Gastroesophageal sphincter (tissue), 4 donors: Measurements from ENCODE around the gene POT1. TPM values are rescaled to one million over a fixed set of nuclear protein-coding genes. Genes with fewer than 3 reads are reported as not detected.

Experiments
- ATAC-seq: fragments of 150-250 bp; one replicate; pipeline ENCODE4 v1.9.1; 2016; ENCODE audit warnings: mild to moderate bottlenecking, moderate library complexity
- H3K27ac ChIP-seq, 4 donors: fragments of 200-600 bp; sonication (generic) in 3 of 4; 1 replicate in 3 of 4; 2 replicates in 1 of 4; pipeline ENCODE4 v1.5.1; 2016 to 2019
- H3K27me3 ChIP-seq: fragments of 200-600 bp; sonication (generic); one replicate; pipeline ENCODE4 v1.5.1; 2019
- H3K36me3 ChIP-seq, 2 donors: fragments of 200-600 bp; sonication (generic); one replicate each; pipeline ENCODE4 v1.5.1; 2019; ENCODE audit warnings: control low read depth in 1 of 2
- H3K4me1 ChIP-seq, 3 donors: fragments of 200-600 bp; sonication (generic); 1 replicate in 2 of 3; 2 replicates in 1 of 3; pipeline ENCODE4 v1.5.1; 2016 to 2019; ENCODE audit warnings: control low read depth in 2 of 3
- H3K4me3 ChIP-seq, 2 donors: fragments of 200-600 bp; sonication (generic); one replicate each; pipeline ENCODE4 v1.5.1; 2019; ENCODE audit warnings: mild to moderate bottlenecking in 1 of 2, moderate library complexity in 1 of 2
- H3K9me3 ChIP-seq, 3 donors: fragments of 200-600 bp; sonication (generic); one replicate each; pipeline ENCODE4 v1.5.1; 2017 to 2019; ENCODE audit warnings: control low read depth in 2 of 3
- CTCF ChIP-seq, 4 experiments: fragments of 200-600 bp in 2 of 4; fragments of 450-650 bp in 2 of 4; sonication (generic) in 1 of 4; IDR thresholded peaks; one replicate each; pipeline ENCODE4 v1.5.1; 2017 to 2019; ENCODE audit warnings: antibody characterized with exemption in 4 of 4, mild to moderate bottlenecking in 2 of 4, moderate library complexity in 2 of 4
- EP300 ChIP-seq: sonication (generic); formaldehyde crosslinking; IDR thresholded peaks from one replicate; pipeline ENCODE4 v1.6.1; 2017; ENCODE audit warnings: antibody characterized with exemption, mild to moderate bottlenecking
- POLR2A ChIP-seq, 2 donors: fragments of 450-650 bp; IDR thresholded peaks; one replicate each; pipeline ENCODE4 v1.6.1; 2017; ENCODE audit warnings: antibody characterized with exemption in 2 of 2, mild to moderate bottlenecking in 2 of 2, moderate library complexity in 1 of 2
- POLR2AphosphoS5 ChIP-seq: sonication (generic); formaldehyde crosslinking; IDR thresholded peaks from one replicate; pipeline ENCODE4 v1.6.1; 2017; ENCODE audit warnings: antibody characterized with exemption
- WGBS, 2 donors: methylation state at CpG; one replicate each; pipeline ENCODE4 v1.1.5; 2018; ENCODE audit warnings: low coverage in 1 of 2; 5-methylcytosine and 5-hydroxymethylcytosine counted together
- total RNA-seq, 4 donors: library from RNA; depleted of rRNA; stranded (reverse); fragments of >200 nt; gene quantifications; one replicate each; pipeline ENCODE4 v1.1.0, GENCODE V29; 2016

POT1 gene
- total RNA-seq, 4 donors from 2014 or later = 17.9 to 32.7 (median 25.6) TPM

GRCh38 chr7:124799448-124799847, 130.2 kb downstream of the POT1 start:
- Histone ChIP-seq H3K36me3 (no peaks in the 10 kb centered on the region), H3K9me3 (no peaks in the 10 kb centered on the region), H3K4me3 (no peak overlapping the region), H3K27me3 (no peaks in the 10 kb centered on the region), H3K27ac (no peak overlapping the region), H3K4me1 (no peaks in the 10 kb centered on the region)
- TF ChIP-seq CTCF (IDR thresholded peaks at IDR 0.05) (no peak), POLR2AphosphoS5 (no peak)
- 95 to 97% methylated on average over 4 to 6 of the region's 6 CpGs for WGBS, 2 donors
- ATAC-seq = no peak

- no peak for TF ChIP-seq POLR2AphosphoS5
- TF ChIP-seq CTCF (IDR thresholded peaks at IDR 0.05) = no peak
- TF ChIP-seq POLR2A (IDR thresholded peaks at IDR 0.05) = no peak
- no peak for TF ChIP-seq EP300
- H3K27ac ChIP-seq = no peak overlapping the region
- H3K27me3 ChIP-seq = no peaks in the 10 kb centered on the region
- no peak overlapping the region for H3K4me3 ChIP-seq
- H3K4me1 ChIP-seq = no peaks in the 10 kb centered on the region
- H3K36me3 ChIP-seq = no peaks in the 10 kb centered on the region
- no peak for ATAC-seq
- no peaks in the 10 kb centered on the region for H3K9me3 ChIP-seq
- 59 to 71% methylated on average over 2 of the region's 2 CpGs for WGBS, 2 donors
These were observed 132.9 kb downstream of the POT1 start for GRCh38 chr7:124796771-124797170.

- WGBS, 2 donors = 87 to 90% methylated on average over 3 of the region's 3 CpGs
- Histone ChIP-seq H3K9me3 (no peaks in the 10 kb centered on the region), H3K27ac (no peak overlapping the region), H3K27me3 (no peaks in the 10 kb centered on the region), H3K36me3 (no peaks in the 10 kb centered on the region), H3K4me1 (no peaks in the 10 kb centered on the region), H3K4me3 (no peak overlapping the region)
- TF ChIP-seq POLR2AphosphoS5 = no peak
- no peak for ATAC-seq
These were observed 136.9 kb downstream of the POT1 start for GRCh38 chr7:124792696-124793095.

- no peak overlapping the region for H3K4me3 ChIP-seq
- H3K4me1 ChIP-seq = no peaks in the 10 kb centered on the region
- H3K36me3 ChIP-seq = no peaks in the 10 kb centered on the region
- TF ChIP-seq CTCF (IDR thresholded peaks at IDR 0.05) = no peak
- TF ChIP-seq EP300 = no peak
- no peak for TF ChIP-seq POLR2AphosphoS5
- TF ChIP-seq POLR2A (IDR thresholded peaks at IDR 0.05) = no peak
- H3K27me3 ChIP-seq = no peaks in the 10 kb centered on the region
- no peak overlapping the region for H3K27ac ChIP-seq
- no peak for ATAC-seq
- no peaks in the 10 kb centered on the region for H3K9me3 ChIP-seq
These were observed 137.6 kb downstream of the POT1 start for GRCh38 chr7:124792002-124792401.

GRCh38 chr7:124791426-124791825, 138.2 kb downstream of the POT1 start:
- no peaks in the 10 kb centered on the region for H3K36me3 ChIP-seq
- H3K27me3 ChIP-seq = no peaks in the 10 kb centered on the region
- H3K4me3 ChIP-seq = no peak overlapping the region
- WGBS, 2 donors = 72 to 85% methylated on average over 2 to 4 of the region's 4 CpGs
- ATAC-seq = no peak
- no peak for TF ChIP-seq POLR2AphosphoS5
- TF ChIP-seq POLR2A (IDR thresholded peaks at IDR 0.05) = no peak
- no peaks in the 10 kb centered on the region for H3K4me1 ChIP-seq
- no peak overlapping the region for H3K27ac ChIP-seq
- H3K9me3 ChIP-seq = no peaks in the 10 kb centered on the region

- H3K27me3 ChIP-seq = no peaks in the 10 kb centered on the region
- TF ChIP-seq POLR2AphosphoS5 (no peak), EP300 (no peak), POLR2A (IDR thresholded peaks at IDR 0.05) (no peak), CTCF (IDR thresholded peaks at IDR 0.05) (no peak)
These were observed 139.0 kb downstream of the POT1 start for GRCh38 chr7:124790645-124791044.

More at GRCh38 chr7:124790645-124791044, 139.0 kb downstream of the POT1 start:
- Histone ChIP-seq H3K4me1 (no peaks in the 10 kb centered on the region), H3K36me3 (no peaks in the 10 kb centered on the region), H3K9me3 (no peaks in the 10 kb centered on the region), H3K4me3 (no peak overlapping the region), H3K27ac (no peak overlapping the region)
- ATAC-seq = no peak
- WGBS, 2 donors = 24 to 78% methylated on average over 3 to 6 of the region's 6 CpGs
